SK-N-SH treated with all-trans-retinoic acid at 6 μM for 48 hours (cell line): ENCODE data around the gene DIP2C.

Experiments used
- ZC3H10 ChIP-seq: fragments of 250-450 bp; sonication (Bioruptor Pico); IDR thresholded peaks from 2 replicates; pipeline ENCODE4 v1.5.1; 2021; ENCODE audit warnings: mild to moderate bottlenecking, moderate library complexity
- ZFP30 ChIP-seq: fragments of 450-650 bp; formaldehyde crosslinking; IDR thresholded peaks from 2 replicates; pipeline ENCODE4 v1.5.0; 2022; ENCODE audit warnings: mild to moderate bottlenecking, moderate library complexity
- ZNF8 ChIP-seq: fragments of 450-650 bp; formaldehyde crosslinking; IDR thresholded peaks from 2 replicates; pipeline ENCODE4 v1.5.0; 2020; ENCODE audit warnings: mild to moderate bottlenecking, moderate library complexity

GRCh38 chr10:504121-504611 is 185.3 kb downstream of the DIP2C start:
- no peak for TF ChIP-seq ZC3H10 (CRISPR knock-in tag)
- TF ChIP-seq ZNF8 (CRISPR knock-in tag), result no peak
- TF ChIP-seq ZFP30 (CRISPR knock-in tag), result no peak
